Ramos (cell line): ENCODE results near the gene PIM3.

Experiments used
- in situ Hi-C: fragments of 300-500 bp; cut with MboI; formaldehyde crosslinking; loops from one replicate; pipeline ENCODE4 v1.14.3; 2022; ENCODE audit warnings: low sequenced_read_pairs; ENCODE audit not compliant: unreplicated experiment

Gene PIM3

GRCh38 chr22:49953680-49954344 is 6.8 kb upstream of the PIM3 start:
- in situ Hi-C loops: no loop called here

GRCh38 chr22:49954354-49954753 is 6.2 kb upstream of the PIM3 start:
- in situ Hi-C loops: no loop called here

GRCh38 chr22:49954991-49955580 is 5.5 kb upstream of the PIM3 start:
- in situ Hi-C loops: no loop called here

- in situ Hi-C loops: no loop called here
Measured at GRCh38 chr22:49955581-49956417, 4.8 kb upstream of the PIM3 start.

- in situ Hi-C loops: no loop called here
Measured at GRCh38 chr22:49956418-49956770, 4.2 kb upstream of the PIM3 start.

- in situ Hi-C loops: no loop called here
Measured at GRCh38 chr22:49956914-49957825, 3.4 kb upstream of the PIM3 start.

GRCh38 chr22:49957826-49958365 is 2.7 kb upstream of the PIM3 start:
- in situ Hi-C loops: no loop called here

GRCh38 chr22:49958366-49958921 is 2.1 kb upstream of the PIM3 start:
- in situ Hi-C loops: no loop called here

GRCh38 chr22:49958931-49959781 is 1.4 kb upstream of the PIM3 start:
- in situ Hi-C loops: no loop called here

GRCh38 chr22:49959782-49960158 is 802 bp upstream of the PIM3 start:
- in situ Hi-C loops: no loop called here

GRCh38 chr22:49961005-49961600 is 531 bp downstream of the PIM3 start:
- in situ Hi-C loops: no loop called here

- in situ Hi-C loops: no loop called here
Measured at GRCh38 chr22:49961601-49962011, 1.0 kb downstream of the PIM3 start.

- in situ Hi-C loops: no loop called here
Measured at GRCh38 chr22:49962012-49962750, 1.6 kb downstream of the PIM3 start.

GRCh38 chr22:49962751-49963646 is 2.4 kb downstream of the PIM3 start:
- in situ Hi-C loops: no loop called here

GRCh38 chr22:49963647-49964026 is 3.1 kb downstream of the PIM3 start:
- in situ Hi-C loops: no loop called here

- in situ Hi-C loops: no loop called here
Measured at GRCh38 chr22:49964136-49965090, 3.8 kb downstream of the PIM3 start.
